HepG2 (cell line): ENCODE results near the gene ME2. TPM values are rescaled to one million over a fixed set of nuclear protein-coding genes. Genes with fewer than 3 reads are reported as not detected.

Experiments
- ASH2L ChIP-seq: fragments of 300-600, 200-600 bp; sonication (generic); IDR thresholded peaks from 2 replicates; pipeline ENCODE4 v1.7.0; 2017; ENCODE audit warnings: low read depth, mild to moderate bottlenecking, moderate library complexity, mixed read lengths, low read length; ENCODE audit not compliant: insufficient read length
- ATF7 ChIP-seq, 2 experiments: fragments of 450-650 bp in 1 of 2; sonication (generic) in 1 of 2; formaldehyde crosslinking in 1 of 2; IDR thresholded peaks; 2 replicates each; pipeline versions ENCODE4 v1.4.0 to v1.6.1; 2016 to 2020; ENCODE audit warnings: antibody characterized with exemption in 1 of 2, mild to moderate bottlenecking in 1 of 2, missing genetic modification reagents in 1 of 2
- CENPBD1 ChIP-seq: sonication (generic); formaldehyde crosslinking; IDR thresholded peaks from 2 replicates; pipeline ENCODE4 v1.8.0; 2022; ENCODE audit warnings: missing genetic modification reagents, low read depth, mild to moderate bottlenecking, borderline replicate concordance
- FOSL2 ChIP-seq: sonication (generic); formaldehyde crosslinking; IDR thresholded peaks from 2 replicates; pipeline ENCODE4 v1.4.0; 2020; ENCODE audit warnings: missing genetic modification reagents
- FOXP1 ChIP-seq, 2 experiments: fragments of 450-650 bp in 1 of 2; IDR thresholded peaks; 2 replicates each; pipeline ENCODE4 v1.6.1; 2017 to 2018; ENCODE audit warnings: antibody characterized with exemption in 1 of 2
- HNF4A ChIP-seq: sonication (generic); formaldehyde crosslinking; IDR thresholded peaks from 2 replicates; pipeline ENCODE4 v1.4.0; 2020; ENCODE audit warnings: missing genetic modification reagents
- HOMEZ ChIP-seq: IDR thresholded peaks from 2 replicates; pipeline ENCODE4 v1.6.1; 2016; ENCODE audit warnings: low read depth
- IRF2 ChIP-seq: IDR thresholded peaks from 2 replicates; pipeline ENCODE4 v1.6.1; 2018; ENCODE audit warnings: missing genetic modification reagents, missing compliant biosample characterization
- KAT2B ChIP-seq: fragments of 150-350 bp; IDR thresholded peaks from 2 replicates; pipeline ENCODE4 v1.6.1; 2014; ENCODE audit warnings: low read depth, low read length, borderline replicate concordance
- KAT8 ChIP-seq: IDR thresholded peaks from 2 replicates; pipeline ENCODE4 v1.6.1; 2016; ENCODE audit warnings: missing genetic modification reagents, missing compliant biosample characterization
- KDM4B ChIP-seq: sonication (generic); formaldehyde crosslinking; IDR thresholded peaks from 2 replicates; pipeline ENCODE4 v1.4.0; 2020; ENCODE audit warnings: missing genetic modification reagents
- MAFK ChIP-seq, 2 experiments: IDR thresholded peaks in 1 of 2; conservative IDR thresholded peaks in 1 of 2; 2 replicates each; pipeline ENCODE4 v1.6.1; 2011; ENCODE audit warnings: improper control_type of control experiment in 2 of 2, low read length in 2 of 2
- MEF2D ChIP-seq: sonication (generic); formaldehyde crosslinking; IDR thresholded peaks from 2 replicates; pipeline ENCODE4 v1.5.1; 2020; ENCODE audit warnings: mild to moderate bottlenecking, missing genetic modification reagents
- NR2F6 ChIP-seq, 2 experiments: IDR thresholded peaks; 2 replicates each; pipeline ENCODE4 v1.6.1; 2016; ENCODE audit warnings: antibody characterized with exemption in 1 of 2, mild to moderate bottlenecking in 1 of 2
- PITX1 ChIP-seq: sonication (generic); formaldehyde crosslinking; IDR thresholded peaks from 2 replicates; pipeline ENCODE4 v1.5.1; 2020; ENCODE audit warnings: mild to moderate bottlenecking, missing genetic modification reagents
- RXRB ChIP-seq: IDR thresholded peaks from 2 replicates; pipeline ENCODE4 v1.6.1; 2016; ENCODE audit warnings: borderline replicate concordance, missing genetic modification reagents, missing compliant biosample characterization
- SOX13 ChIP-seq, 3 experiments: fragments of 450-650 bp in 1 of 3; sonication (generic) in 1 of 3; formaldehyde crosslinking in 1 of 3; IDR thresholded peaks in 2 of 3; conservative IDR thresholded peaks in 1 of 3; 2 replicates each; pipeline versions ENCODE4 v1.5.0 to v1.6.1; 2016 to 2020; ENCODE audit warnings: antibody characterized with exemption in 1 of 3, mild to moderate bottlenecking in 1 of 3, missing compliant biosample characterization in 1 of 3, missing genetic modification reagents in 1 of 3, moderate library complexity in 1 of 3
- TFE3 ChIP-seq: IDR thresholded peaks from 2 replicates; pipeline ENCODE4 v1.6.1; 2016
- ZNF136 ChIP-seq: sonication (generic); formaldehyde crosslinking; IDR thresholded peaks from 2 replicates; pipeline ENCODE4 v1.8.1; 2022; ENCODE audit warnings: low read depth, mild to moderate bottlenecking, moderate library complexity, missing genetic modification reagents
- ZNF350 ChIP-seq: sonication (generic); formaldehyde crosslinking; IDR thresholded peaks from 2 replicates; pipeline ENCODE4 v1.4.0; 2020; ENCODE audit warnings: mild to moderate bottlenecking, low read depth, missing genetic modification reagents, borderline replicate concordance
- ZNF546 ChIP-seq: sonication (generic); formaldehyde crosslinking; conservative IDR thresholded peaks from 2 replicates; pipeline ENCODE4 v1.8.1; 2023; ENCODE audit warnings: mild to moderate bottlenecking, missing genetic modification reagents
- ZNF589 ChIP-seq: sonication (generic); formaldehyde crosslinking; conservative IDR thresholded peaks from 2 replicates; pipeline ENCODE4 v1.8.0; 2022; ENCODE audit warnings: mild to moderate bottlenecking, moderate library complexity, missing genetic modification reagents
- polyA plus RNA-seq, 8 experiments: library from polyadenylated mRNA; depleted of rRNA in 3 of 8; stranded (reverse) in 7 of 8; unstranded in 1 of 8; fragments of >200 nt; fragmentation: Illumina TruSeq in 4 of 8; extraction: Trizol in 4 of 8; gene quantifications; 2 replicates each; pipeline versions ENCODE4 v1.2.1 to v1.2.3, GENCODE V29; 2011 to 2016; ENCODE audit warnings: low read depth in 4 of 8, missing spikeins in 1 of 8, mixed read lengths in 1 of 8; ENCODE audit not compliant: insufficient read depth in 1 of 8
- total RNA-seq, 5 experiments: library from RNA; depleted of rRNA; stranded (reverse); fragments of >200 nt; fragmentation: Illumina TruSeq; extraction: Trizol; gene quantifications; 2 replicates each; pipeline ENCODE4 v1.2.3, GENCODE V29; 2016; ENCODE audit warnings: low read depth in 1 of 5
- TF ChIP-seq, protein P1 (sequence below): sonication (generic); formaldehyde crosslinking; IDR thresholded peaks from 2 replicates; pipeline ENCODE4 v1.4.0; 2020; ENCODE audit warnings: low read depth, mild to moderate bottlenecking, missing genetic modification reagents
- TF ChIP-seq, protein P2 (sequence below): IDR thresholded peaks from 2 replicates; pipeline ENCODE4 v1.6.1; 2016

ME2 gene
- total and polyA plus RNA-seq, 2 of the 13 experiments (the other 11 are each of a cell fraction or from before 2014, with no cell fraction given) = 17.3 to 20.6 TPM

GRCh38 chr18:50973367-50974126 is 94.6 kb downstream of the ME2 start (continued):
- TF ChIP-seq KDM4B (CRISPR knock-in tag) = no peak
- no peak for TF ChIP-seq ZNF136
- no peak for TF ChIP-seq PITX1 (CRISPR knock-in tag)
- TF ChIP-seq, protein P1, sequence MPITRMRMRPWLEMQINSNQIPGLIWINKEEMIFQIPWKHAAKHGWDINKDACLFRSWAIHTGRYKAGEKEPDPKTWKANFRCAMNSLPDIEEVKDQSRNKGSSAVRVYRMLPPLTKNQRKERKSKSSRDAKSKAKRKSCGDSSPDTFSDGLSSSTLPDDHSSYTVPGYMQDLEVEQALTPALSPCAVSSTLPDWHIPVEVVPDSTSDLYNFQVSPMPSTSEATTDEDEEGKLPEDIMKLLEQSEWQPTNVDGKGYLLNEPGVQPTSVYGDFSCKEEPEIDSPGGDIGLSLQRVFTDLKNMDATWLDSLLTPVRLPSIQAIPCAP (CRISPR knock-in tag) = no peak
- TF ChIP-seq TFE3 (CRISPR knock-in tag) = peak; percentile 52; the same call in 1 of the 2 replicates
- no peak for TF ChIP-seq FOXP1 (IDR thresholded peaks at IDR 0.05)
- TF ChIP-seq FOXP1 (CRISPR knock-in tag; IDR thresholded peaks at IDR 0.05) = peak; percentile 34; the same call in 1 of the 2 replicates
- TF ChIP-seq RXRB (CRISPR knock-in tag) = peak; percentile 43; the same call in 1 of the 2 replicates
- TF ChIP-seq IRF2 = 0 out of 2 replicates have a peak, but pooled peaks have one; percentile 21
- TF ChIP-seq ZNF546 (CRISPR knock-in tag) = no peak
- TF ChIP-seq, protein P2, sequence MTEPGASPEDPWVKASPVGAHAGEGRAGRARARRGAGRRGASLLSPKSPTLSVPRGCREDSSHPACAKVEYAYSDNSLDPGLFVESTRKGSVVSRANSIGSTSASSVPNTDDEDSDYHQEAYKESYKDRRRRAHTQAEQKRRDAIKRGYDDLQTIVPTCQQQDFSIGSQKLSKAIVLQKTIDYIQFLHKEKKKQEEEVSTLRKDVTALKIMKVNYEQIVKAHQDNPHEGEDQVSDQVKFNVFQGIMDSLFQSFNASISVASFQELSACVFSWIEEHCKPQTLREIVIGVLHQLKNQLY (CRISPR knock-in tag) = peak; percentile 63
- peak; percentile 79 for TF ChIP-seq HNF4A (CRISPR knock-in tag)
- peak; percentile 98 for TF ChIP-seq FOSL2 (CRISPR knock-in tag)
- TF ChIP-seq NR2F6 (IDR thresholded peaks at IDR 0.05) = no peak
- no peak for TF ChIP-seq NR2F6 (CRISPR knock-in tag; IDR thresholded peaks at IDR 0.05)
- TF ChIP-seq ZNF589 = no peak
- TF ChIP-seq HOMEZ (CRISPR knock-in tag) = 0 out of 2 replicates have a peak, but pooled peaks have one; percentile 18
- TF ChIP-seq ATF7 (IDR thresholded peaks at IDR 0.05) = 0 out of 2 replicates have a peak, but pooled peaks have one; percentile 18
- TF ChIP-seq ATF7 (CRISPR knock-in tag; IDR thresholded peaks at IDR 0.05) = no peak
- TF ChIP-seq ASH2L = peak; percentile 60
- TF ChIP-seq KAT2B = no peak
- TF ChIP-seq SOX13 (IDR thresholded peaks at IDR 0.05) = no peak
- peak in 1 of 2 experiments; percentile 54; a peak in 2 of 4 replicates for TF ChIP-seq SOX13 (CRISPR knock-in tag; conservative IDR thresholded peaks at IDR 0.05 in 1 of 2, IDR thresholded peaks at IDR 0.05 in 1 of 2)
- TF ChIP-seq CENPBD1 (CRISPR knock-in tag) = no peak
- peak; percentile 43; the same call in 1 of the 2 replicates for TF ChIP-seq MEF2D
- TF ChIP-seq MAFK (conservative IDR thresholded peaks at IDR 0.05 in 1 of 2, IDR thresholded peaks at IDR 0.05 in 1 of 2; ENCODE audit: low read length in 2 of 2) = peak; percentile 32 to 56; a peak in 2 of 4 replicates
- peak; percentile 48; the same call in 1 of the 2 replicates for TF ChIP-seq KAT8 (CRISPR knock-in tag)
- no peak for TF ChIP-seq ZNF350 (CRISPR knock-in tag)
